GM23248 (cell line): ENCODE results near the gene ALDOA.

ENCODE experiments used
- EZH2 ChIP-seq: fragments of 200-600 bp; sonication (generic); IDR thresholded peaks from 2 replicates; pipeline ENCODE4 v1.6.1; 2018; ENCODE audit warnings: antibody characterized with exemption, mild to moderate bottlenecking; ENCODE audit not compliant: insufficient read depth, poor library complexity, severe bottlenecking
- EZH2phosphoT487 ChIP-seq: fragments of 200-600 bp; sonication (generic); IDR thresholded peaks from 2 replicates; pipeline ENCODE4 v1.6.1; 2018; ENCODE audit warnings: antibody characterized with exemption, moderate library complexity, mild to moderate bottlenecking, low read depth; ENCODE audit not compliant: insufficient read depth

GRCh38 chr16:30064729-30065101 lies 845 bp upstream of the ALDOA start:
- TF ChIP-seq EZH2phosphoT487 (no peak), EZH2 (no peak)
